ENCODE results near the gene GSDME. TPM values are rescaled to one million over a fixed set of nuclear protein-coding genes. Genes with fewer than 3 reads are reported as not detected.

Gene GSDME
- total and polyA plus RNA-seq, 10 of the 15 experiments (the other 5 are each of a cell fraction or from before 2014, with no cell fraction given): 23.7 to 245 (median 128) TPM

GRCh38 chr7:24752073-24752800, 5.0 kb downstream of the GSDME start:
- no peak for ATAC-seq

More at GRCh38 chr7:24752073-24752800, 5.0 kb downstream of the GSDME start:
- Histone ChIP-seq H3K79me2 (ENCODE audit: control insufficient read depth, insufficient read depth, low read length) (peaks cover 47% of the 10 kb centered on the region), H3K36me3 (ENCODE audit: control insufficient read depth in 2 of 2, insufficient read depth in 2 of 2, low read length in 1 of 2) (peaks cover 0 to 5% of the 10 kb centered on the region in 2 experiments; a peak in 1 of 4 replicates), H3K4me1 (ENCODE audit: control insufficient read depth, insufficient read depth, low read length) (peaks cover 29% of the 10 kb centered on the region), H3K4me3 (no peak overlapping the region), H3K9me3 (replicated peaks; ENCODE audit: control insufficient read depth, insufficient read depth, low read length) (no peaks in the 10 kb centered on the region; the same call in 2 of the 3 replicates), H2AFZ (ENCODE audit: control insufficient read depth, low read depth, low read length) (no peak overlapping the region), H3K4me2 (ENCODE audit: control insufficient read depth, insufficient read depth) (no peak overlapping the region), H3K27me3 (replicated peaks in 1 of 2; ENCODE audit: control insufficient read depth in 2 of 2, insufficient read depth in 2 of 2, low read length in 1 of 2) (no peaks in the 10 kb centered on the region), H4K20me1 (ENCODE audit: control insufficient read depth, insufficient read depth) (no peaks in the 10 kb centered on the region), H3K9ac (ENCODE audit: control insufficient read depth, insufficient read depth, low read length) (no peak overlapping the region), H3K27ac (ENCODE audit: control insufficient read depth, insufficient read depth) (no peak overlapping the region)
- in situ Hi-C loops (cut with MboI): no loop called here
- SMC1A ChIA-PET (ENCODE audit: uncharacterized antibody, unreplicated experiment): interaction anchor here (1.3 to 1.7 kb wide), 3 partner anchors 12 to 346 kb away, joined by 3 to 5 read pairs (median 3); no protein-coding TSS in a partner anchor
- RAD21 ChIA-PET (ENCODE audit: unreplicated experiment): interaction anchor here (0.9 kb wide), 1 partner anchor 34 kb away, joined by 3 read pairs; no protein-coding TSS in a partner anchor
- 91% methylated on average over 3 of the region's 3 CpGs for WGBS (ENCODE audit: insufficient coverage, insufficient replicate concordance, low lambda C conversion rate, missing lambda C conversion rate)
- FAIRE-seq: no peak
- CTCF ChIA-PET: interaction anchor here (0.7 to 2.1 kb wide), 7 partner anchors 27 to 342 kb away, joined by 3 to 9 read pairs (median 3); no protein-coding TSS in a partner anchor
- intact Hi-C loops (cut with micrococcal nuclease; ENCODE audit: unreplicated experiment): no loop called here
- TF ChIP-seq CHD1 (IDR thresholded peaks at IDR 0.05; ENCODE audit: low read depth, low read length): no peak
- TF ChIP-seq RAD51 (IDR thresholded peaks at IDR 0.05): no peak
- TF ChIP-seq PAX8 (IDR thresholded peaks at IDR 0.05): no peak
- TF ChIP-seq NR2F1 (conservative IDR thresholded peaks at IDR 0.05): no peak
- TF ChIP-seq SMAD5 (IDR thresholded peaks at IDR 0.05; ENCODE audit: low read depth): no peak
- TF ChIP-seq ZNF274 (IDR thresholded peaks at IDR 0.05; ENCODE audit: insufficient read depth, insufficient read length): no peak
- TF ChIP-seq ETV6 (conservative IDR thresholded peaks at IDR 0.05 in 1 of 2, IDR thresholded peaks at IDR 0.05 in 1 of 2; ENCODE audit: borderline replicate concordance in 1 of 2, low read depth in 1 of 2): no peak
- TF ChIP-seq JUNB (IDR thresholded peaks at IDR 0.05): no peak
- TF ChIP-seq, protein P1, sequence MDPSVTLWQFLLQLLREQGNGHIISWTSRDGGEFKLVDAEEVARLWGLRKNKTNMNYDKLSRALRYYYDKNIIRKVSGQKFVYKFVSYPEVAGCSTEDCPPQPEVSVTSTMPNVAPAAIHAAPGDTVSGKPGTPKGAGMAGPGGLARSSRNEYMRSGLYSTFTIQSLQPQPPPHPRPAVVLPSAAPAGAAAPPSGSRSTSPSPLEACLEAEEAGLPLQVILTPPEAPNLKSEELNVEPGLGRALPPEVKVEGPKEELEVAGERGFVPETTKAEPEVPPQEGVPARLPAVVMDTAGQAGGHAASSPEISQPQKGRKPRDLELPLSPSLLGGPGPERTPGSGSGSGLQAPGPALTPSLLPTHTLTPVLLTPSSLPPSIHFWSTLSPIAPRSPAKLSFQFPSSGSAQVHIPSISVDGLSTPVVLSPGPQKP (IDR thresholded peaks at IDR 0.05; ENCODE audit: low read depth, low read length): no peak
- no peak for DNase-seq (ENCODE audit: low read depth, low spot score)
- no TSS peak for BruUV-seq (replicated peaks)
- POLR2A ChIA-PET: no interaction called here
